Astrocyte (in vitro differentiated cells and primary cell): ENCODE results near the gene FAM25A. TPM values are rescaled to one million over a fixed set of nuclear protein-coding genes. Genes with fewer than 3 reads are reported as not detected.

Experiments used
- DNase-seq: peaks from one replicate; pipeline ENCODE4 v3.0.0-alpha.2; 2010; ENCODE audit warnings: low read depth
- FAIRE-seq: peaks from 2 replicates; lab custom pipeline; 2011; peaks lifted over from hg19 to GRCh38; lab: Jason Lieb, UNC
- H2AFZ ChIP-seq: 2 replicates; pipeline ENCODE4 v1.6.0; 2012; ENCODE audit warnings: low read depth, low read length, inconsistent platforms
- H3K27ac ChIP-seq: 2 replicates; pipeline ENCODE4 v1.5.1; 2011; ENCODE audit warnings: low read depth, low read length, inconsistent platforms
- H3K27me3 ChIP-seq: 2 replicates; pipeline ENCODE4 v1.6.0; 2011; ENCODE audit warnings: low read length, inconsistent platforms; ENCODE audit not compliant: insufficient read depth
- H3K36me3 ChIP-seq: 2 replicates; pipeline ENCODE4 v1.5.1; 2011; ENCODE audit warnings: low read length, inconsistent platforms; ENCODE audit not compliant: insufficient read depth
- H3K4me1 ChIP-seq: 2 replicates; pipeline ENCODE4 v1.5.1; 2011; ENCODE audit warnings: low read length, inconsistent platforms; ENCODE audit not compliant: insufficient read depth
- H3K4me2 ChIP-seq: 2 replicates; pipeline ENCODE4 v1.6.0; 2012; ENCODE audit warnings: low read length, inconsistent platforms
- H3K4me3 ChIP-seq: 2 replicates; pipeline ENCODE4 v1.5.1; 2011; ENCODE audit warnings: low read depth, mild to moderate bottlenecking, low read length, inconsistent platforms; ENCODE audit not compliant: insufficient read depth
- H3K79me2 ChIP-seq: 2 replicates; pipeline ENCODE4 v1.6.0; 2012; ENCODE audit warnings: mild to moderate bottlenecking, low read length, inconsistent platforms; ENCODE audit not compliant: insufficient read depth
- H3K9ac ChIP-seq: 2 replicates; pipeline ENCODE4 v1.6.0; 2012; ENCODE audit warnings: mild to moderate bottlenecking, low read length, inconsistent platforms
- H3K9me3 ChIP-seq: 2 replicates; pipeline ENCODE4 v1.5.1; 2012; ENCODE audit warnings: low read depth, mild to moderate bottlenecking, low read length, inconsistent platforms; ENCODE audit not compliant: insufficient read depth
- H4K20me1 ChIP-seq: 2 replicates; pipeline ENCODE4 v1.6.0; 2012; ENCODE audit warnings: low read length, inconsistent platforms; ENCODE audit not compliant: insufficient read depth
- H3K27ac Mint-ChIP-seq: one replicate; pipeline ENCODE4 v1.8.0; 2021; ENCODE audit warnings: mild to moderate bottlenecking, mixed read lengths; ENCODE audit not compliant: unreplicated experiment
- H3K27me3 Mint-ChIP-seq: one replicate; pipeline ENCODE4 v1.8.0; 2021; ENCODE audit warnings: low read depth, mixed read lengths; ENCODE audit not compliant: unreplicated experiment
- H3K36me3 Mint-ChIP-seq: one replicate; pipeline ENCODE4 v1.8.0; 2021; ENCODE audit warnings: low read depth, mixed read lengths; ENCODE audit not compliant: unreplicated experiment
- H3K4me1 Mint-ChIP-seq: one replicate; pipeline ENCODE4 v1.8.0; 2021; ENCODE audit warnings: low read depth, mixed read lengths; ENCODE audit not compliant: unreplicated experiment
- H3K4me3 Mint-ChIP-seq: one replicate; pipeline ENCODE4 v1.8.0; 2021; ENCODE audit warnings: mild to moderate bottlenecking, moderate library complexity, mixed read lengths; ENCODE audit not compliant: unreplicated experiment
- H3K9me3 Mint-ChIP-seq: one replicate; pipeline ENCODE4 v1.8.0; 2021; ENCODE audit warnings: mild to moderate bottlenecking, mixed read lengths; ENCODE audit not compliant: unreplicated experiment
- CTCF ChIP-seq: IDR thresholded peaks from 2 replicates; pipeline ENCODE4 v1.5.1; 2011; ENCODE audit warnings: low read depth, mild to moderate bottlenecking, inconsistent platforms, low read length, moderate library complexity; ENCODE audit not compliant: insufficient read depth
- EZH2 ChIP-seq: IDR thresholded peaks from 2 replicates; pipeline ENCODE4 v1.6.1; 2012; ENCODE audit warnings: mild to moderate bottlenecking, low read length, inconsistent platforms; ENCODE audit not compliant: insufficient read depth
- total RNA-seq: library from RNA; stranded (reverse); gene quantifications from 2 replicates; pipeline ENCODE4 v1.2.1, GENCODE V29; 2021

The FAM25A gene
- total RNA-seq, 1 donor from 2014 or later, result not detected

- H3K27ac Mint-ChIP-seq, result no peak overlapping the region
- peak overlapping the region; percentile 66 for H3K4me2 ChIP-seq
- no peak overlapping the region for H3K4me3 Mint-ChIP-seq
- peaks cover 13% of the 10 kb centered on the region for H4K20me1 ChIP-seq
- H3K36me3 Mint-ChIP-seq, result peaks cover 10% of the 10 kb centered on the region
- FAIRE-seq (no peak), DNase-seq (peak; percentile 69)
- TF ChIP-seq CTCF (peak; percentile 52), EZH2 (no peak)
- peak overlapping the region; percentile 50 for H3K9ac ChIP-seq
- no peaks in the 10 kb centered on the region for H3K4me1 Mint-ChIP-seq
- no peaks in the 10 kb centered on the region for H3K9me3 Mint-ChIP-seq
- H3K79me2 ChIP-seq, result no peaks in the 10 kb centered on the region
- H3K27ac ChIP-seq, result peak overlapping the region; percentile 43
- H3K36me3 ChIP-seq, result peaks cover 41% of the 10 kb centered on the region
- H3K4me3 ChIP-seq, result no peak overlapping the region
- H3K9me3 ChIP-seq, result no peaks in the 10 kb centered on the region
- no peaks in the 10 kb centered on the region for H3K27me3 Mint-ChIP-seq
- H3K4me1 ChIP-seq, result peaks cover 10% of the 10 kb centered on the region
- no peaks in the 10 kb centered on the region for H3K27me3 ChIP-seq
- H2AFZ ChIP-seq, result peak overlapping the region; percentile 13
Observed at GRCh38 chr10:87054373-87055295, 34.5 kb downstream of the FAM25A start.

DNA sequence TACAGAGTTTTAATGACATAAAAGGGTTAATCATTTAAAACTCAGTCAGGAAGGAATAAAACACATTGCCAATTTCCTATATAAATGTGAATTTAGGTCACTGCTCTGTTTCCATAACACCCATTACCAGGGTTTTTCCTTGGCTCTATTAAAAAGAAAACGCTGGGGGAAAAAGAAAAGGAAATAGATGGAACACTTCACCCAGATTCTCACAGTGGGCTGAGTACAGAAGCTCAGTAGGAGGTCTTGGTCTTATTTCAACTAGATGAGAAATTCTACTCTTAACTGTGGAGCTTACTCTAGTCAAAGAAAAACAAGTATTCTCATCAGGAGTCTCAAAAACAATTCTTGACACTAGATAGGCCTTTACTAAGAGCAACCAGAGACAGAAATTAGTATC is 38.1 kb downstream of the FAM25A start:
- TF ChIP-seq EZH2, result no peak
- no peak for TF ChIP-seq CTCF
- no peak for FAIRE-seq
- H3K36me3 Mint-ChIP-seq, result peaks cover 10% of the 10 kb centered on the region

GRCh38 chr10:87059401-87059800 is 39.3 kb downstream of the FAM25A start:
- Histone ChIP-seq H3K9me3 (no peaks in the 10 kb centered on the region), H3K9ac (no peak overlapping the region), H3K36me3 (peaks cover 39% of the 10 kb centered on the region), H3K4me2 (no peak overlapping the region), H3K27me3 (no peaks in the 10 kb centered on the region), H3K4me1 (peaks cover 10% of the 10 kb centered on the region), H2AFZ (no peak overlapping the region), H4K20me1 (peaks cover 9% of the 10 kb centered on the region), H3K27ac (no peak overlapping the region), H3K4me3 (no peak overlapping the region), H3K79me2 (no peaks in the 10 kb centered on the region)
- Mint-ChIP-seq H3K27me3 (no peaks in the 10 kb centered on the region), H3K27ac (no peak overlapping the region), H3K36me3 (peaks cover 10% of the 10 kb centered on the region), H3K4me1 (no peaks in the 10 kb centered on the region), H3K4me3 (no peak overlapping the region), H3K9me3 (no peaks in the 10 kb centered on the region)
- TF ChIP-seq EZH2 (no peak), CTCF (no peak)
- DNase-seq (no peak), FAIRE-seq (no peak)

More for the DNA sequence above, 38.1 kb downstream of the FAM25A start:
- H4K20me1 ChIP-seq, result peaks cover 13% of the 10 kb centered on the region
- H3K27ac Mint-ChIP-seq, result no peak overlapping the region
- H3K4me3 ChIP-seq, result no peak overlapping the region
- H3K4me2 ChIP-seq, result no peak overlapping the region
- no peak overlapping the region for H3K27ac ChIP-seq
- no peaks in the 10 kb centered on the region for H3K9me3 ChIP-seq
- no peak overlapping the region for H2AFZ ChIP-seq
- H3K4me1 Mint-ChIP-seq, result no peaks in the 10 kb centered on the region
- DNase-seq, result no peak
- H3K27me3 ChIP-seq, result no peaks in the 10 kb centered on the region
- no peak overlapping the region for H3K4me3 Mint-ChIP-seq
- H3K27me3 Mint-ChIP-seq, result no peaks in the 10 kb centered on the region
- H3K9me3 Mint-ChIP-seq, result no peaks in the 10 kb centered on the region
- H3K9ac ChIP-seq, result no peak overlapping the region
- H3K79me2 ChIP-seq, result no peaks in the 10 kb centered on the region
- peaks cover 10% of the 10 kb centered on the region for H3K4me1 ChIP-seq
- peaks cover 43% of the 10 kb centered on the region for H3K36me3 ChIP-seq
